Measurements from ENCODE around the gene TMEM39A.

The TMEM39A gene

GRCh38 chr3:119413603-119414280, 49.7 kb downstream of the TMEM39A start:
- Histone ChIP-seq H3K9me3 (ENCODE audit: control insufficient read depth, insufficient read depth, low read depth, low read length) (no peaks in the 10 kb centered on the region), H3K36me3 (ENCODE audit: control insufficient read depth in 2 of 2, insufficient read depth in 1 of 2, low read length in 2 of 2) (peaks cover 0 to 7% of the 10 kb centered on the region in 2 experiments; a peak in 1 of 3 replicates), H3K27ac (ENCODE audit: extremely low read depth, low read depth, low read length) (no peak overlapping the region), H3K4me3 (ENCODE audit: low read depth, low read length) (no peak overlapping the region), H3K4me1 (ENCODE audit: control insufficient read depth, insufficient read depth, low read length) (no peaks in the 10 kb centered on the region)
- POLR2A ChIA-PET, result no interaction called here
- CTCF ChIA-PET, result no interaction called here
- TF ChIP-seq GFI1B (tag by site-specific recombination; IDR thresholded peaks at IDR 0.05) (no peak), ZNF596 (tag by site-specific recombination; IDR thresholded peaks at IDR 0.05) (no peak), AEBP2 (tag by site-specific recombination; IDR thresholded peaks at IDR 0.05; ENCODE audit: borderline replicate concordance) (no peak), ZNF354C (tag by site-specific recombination; IDR thresholded peaks at IDR 0.05; ENCODE audit: borderline replicate concordance, low read depth) (no peak), ZNF221 (tag by site-specific recombination; IDR thresholded peaks at IDR 0.05; ENCODE audit: borderline replicate concordance) (no peak)

- Histone ChIP-seq H3K9me3 (ENCODE audit: control insufficient read depth, insufficient read depth, low read depth, low read length) (no peaks in the 10 kb centered on the region), H3K4me1 (ENCODE audit: control insufficient read depth, insufficient read depth, low read length) (no peaks in the 10 kb centered on the region), H3K4me3 (ENCODE audit: low read depth, low read length) (no peak overlapping the region), H3K27ac (ENCODE audit: extremely low read depth, low read depth, low read length) (no peak overlapping the region), H3K36me3 (ENCODE audit: control insufficient read depth in 2 of 2, insufficient read depth in 1 of 2, low read length in 2 of 2) (peaks cover 0 to 7% of the 10 kb centered on the region in 2 experiments; a peak in 1 of 3 replicates)
- ChIA-PET POLR2A (no interaction called here), CTCF (no interaction called here)
- TF ChIP-seq ZFP3 (tag by site-specific recombination; IDR thresholded peaks at IDR 0.05; ENCODE audit: low read depth), result no peak
- TF ChIP-seq ZNF791 (tag by site-specific recombination; IDR thresholded peaks at IDR 0.05), result no peak
- TF ChIP-seq REPIN1 (tag by site-specific recombination; IDR thresholded peaks at IDR 0.05; ENCODE audit: low read depth), result no peak
- TF ChIP-seq ZNF354C (tag by site-specific recombination; IDR thresholded peaks at IDR 0.05; ENCODE audit: borderline replicate concordance, low read depth), result no peak
- no peak for TF ChIP-seq ZNF391 (tag by site-specific recombination; IDR thresholded peaks at IDR 0.05; ENCODE audit: borderline replicate concordance, low read depth)
- no peak for TF ChIP-seq ZNF184 (tag by site-specific recombination; IDR thresholded peaks at IDR 0.05)
Measured at GRCh38 chr3:119409844-119410243, 53.6 kb downstream of the TMEM39A start.

- Histone ChIP-seq H3K36me3 (ENCODE audit: control insufficient read depth in 2 of 2, insufficient read depth in 1 of 2, low read length in 2 of 2) (peaks cover 0 to 4% of the 10 kb centered on the region in 2 experiments; a peak in 1 of 3 replicates), H3K9me3 (ENCODE audit: control insufficient read depth, insufficient read depth, low read depth, low read length) (no peaks in the 10 kb centered on the region), H3K27ac (ENCODE audit: extremely low read depth, low read depth, low read length) (no peak overlapping the region), H3K4me1 (ENCODE audit: control insufficient read depth, insufficient read depth, low read length) (no peaks in the 10 kb centered on the region), H3K4me3 (ENCODE audit: low read depth, low read length) (no peak overlapping the region)
- ChIA-PET CTCF (interaction anchor here (0.6 kb wide), 1 partner anchor 213 kb away, joined by 3 read pairs; no protein-coding TSS in a partner anchor), POLR2A (no interaction called here)
- TF ChIP-seq ZNF223 (tag by site-specific recombination; IDR thresholded peaks at IDR 0.05) (no peak), ZNF19 (tag by site-specific recombination; IDR thresholded peaks at IDR 0.05; ENCODE audit: low read depth) (no peak), ZNF311 (tag by site-specific recombination; IDR thresholded peaks at IDR 0.05; ENCODE audit: borderline replicate concordance) (no peak), ZSCAN18 (tag by site-specific recombination; IDR thresholded peaks at IDR 0.05) (no peak), ZNF623 (tag by site-specific recombination; IDR thresholded peaks at IDR 0.05) (no peak), PRDM10 (tag by site-specific recombination; IDR thresholded peaks at IDR 0.05) (no peak), GLI4 (tag by site-specific recombination; IDR thresholded peaks at IDR 0.05) (no peak), ZNF221 (tag by site-specific recombination; IDR thresholded peaks at IDR 0.05; ENCODE audit: borderline replicate concordance) (no peak), ZNF660 (tag by site-specific recombination; IDR thresholded peaks at IDR 0.05) (no peak), ZNF202 (tag by site-specific recombination; IDR thresholded peaks at IDR 0.05; ENCODE audit: borderline replicate concordance) (no peak)
Measured at GRCh38 chr3:119408243-119408950, 55.0 kb downstream of the TMEM39A start.
